ENCODE results near the gene ZNF70.

DNA sequence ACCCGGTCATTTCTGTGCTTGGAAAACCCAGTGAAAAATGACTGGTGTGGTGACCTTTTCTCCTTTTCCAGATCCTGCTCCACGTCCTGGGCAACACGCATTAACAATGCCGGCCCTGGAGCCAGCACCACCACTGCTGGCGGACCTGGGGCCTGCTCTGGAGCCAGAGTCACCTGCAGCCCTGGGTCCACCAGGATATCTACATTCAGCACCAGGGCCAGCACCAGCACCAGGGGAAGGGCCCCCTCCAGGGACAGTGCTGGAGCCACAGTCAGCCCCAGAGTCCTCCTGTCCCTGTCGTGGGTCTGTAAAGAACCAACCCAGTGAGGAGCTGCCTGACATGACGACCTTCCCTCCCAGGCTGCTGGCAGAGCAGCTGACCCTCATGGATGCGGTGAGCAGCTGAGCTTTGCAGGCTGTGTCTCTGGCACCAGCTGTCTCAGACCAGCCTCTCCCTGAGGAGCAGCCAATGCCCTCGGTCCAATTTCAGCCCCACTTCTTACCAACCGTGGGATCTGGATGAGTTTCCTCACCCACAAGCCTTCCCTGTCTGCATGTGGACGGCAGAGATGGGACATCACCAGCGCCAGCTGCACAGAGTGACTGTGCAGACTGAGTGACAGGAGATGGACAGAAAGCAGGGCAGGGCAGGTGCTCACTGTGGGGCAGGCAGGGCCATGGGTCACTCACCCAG lies 58.2 kb downstream of the ZNF70 start:
- TF ChIP-seq, protein P1, sequence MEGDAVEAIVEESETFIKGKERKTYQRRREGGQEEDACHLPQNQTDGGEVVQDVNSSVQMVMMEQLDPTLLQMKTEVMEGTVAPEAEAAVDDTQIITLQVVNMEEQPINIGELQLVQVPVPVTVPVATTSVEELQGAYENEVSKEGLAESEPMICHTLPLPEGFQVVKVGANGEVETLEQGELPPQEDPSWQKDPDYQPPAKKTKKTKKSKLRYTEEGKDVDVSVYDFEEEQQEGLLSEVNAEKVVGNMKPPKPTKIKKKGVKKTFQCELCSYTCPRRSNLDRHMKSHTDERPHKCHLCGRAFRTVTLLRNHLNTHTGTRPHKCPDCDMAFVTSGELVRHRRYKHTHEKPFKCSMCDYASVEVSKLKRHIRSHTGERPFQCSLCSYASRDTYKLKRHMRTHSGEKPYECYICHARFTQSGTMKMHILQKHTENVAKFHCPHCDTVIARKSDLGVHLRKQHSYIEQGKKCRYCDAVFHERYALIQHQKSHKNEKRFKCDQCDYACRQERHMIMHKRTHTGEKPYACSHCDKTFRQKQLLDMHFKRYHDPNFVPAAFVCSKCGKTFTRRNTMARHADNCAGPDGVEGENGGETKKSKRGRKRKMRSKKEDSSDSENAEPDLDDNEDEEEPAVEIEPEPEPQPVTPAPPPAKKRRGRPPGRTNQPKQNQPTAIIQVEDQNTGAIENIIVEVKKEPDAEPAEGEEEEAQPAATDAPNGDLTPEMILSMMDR (IDR thresholded peaks at IDR 0.05), result no peak
- TF ChIP-seq EZH2 (IDR thresholded peaks at IDR 0.05), result no peak

All from neural progenitor cell (in vitro differentiated cells).